Colonic mucosa (tissue), 4 donors: Measurements from ENCODE around the gene CNGA1. TPM values are rescaled to one million over a fixed set of nuclear protein-coding genes. Genes with fewer than 3 reads are reported as not detected.
A peak's percentile ranks its signal among the peaks of the same experiment; 100 is the strongest.

Source experiments
- DNase-seq: peaks from one replicate; pipeline ENCODE4 v3.0.0-alpha.2; 2020
- H3K27ac ChIP-seq: fragments of 200-600 bp; one replicate; pipeline ENCODE4 v1.8.0; 2021
- H3K27me3 ChIP-seq: fragments of 200-600 bp; one replicate; pipeline ENCODE4 v1.8.0; 2021
- H3K36me3 ChIP-seq: fragments of 200-600 bp; one replicate; pipeline ENCODE4 v1.8.0; 2021
- H3K4me1 ChIP-seq: fragments of 200-600 bp; one replicate; pipeline ENCODE4 v1.8.0; 2021; ENCODE audit warnings: mild to moderate bottlenecking
- H3K4me3 ChIP-seq: fragments of 200-600 bp; one replicate; pipeline ENCODE4 v1.8.0; 2021
- H3K9ac ChIP-seq, 2 donors: one replicate each; pipeline ENCODE4 v1.7.0; 2013; ENCODE audit warnings: control low read depth in 2 of 2, low read depth in 2 of 2, low read length in 2 of 2
- H3K9me3 ChIP-seq: fragments of 200-600 bp; one replicate; pipeline ENCODE4 v1.8.0; 2021
- intact Hi-C: fragments of 100-400 bp; cut with DNase I; formaldehyde crosslinking; loops from one replicate; pipeline ENCODE4 v1.14.1; 2022
- total RNA-seq, 2 donors: library from RNA; stranded (reverse); fragmentation: NEBNext Ultra II Directional in 1 of 2; extraction: Animal tissue kit (Norgen Biotek cat#: 25700) in 1 of 2; gene quantifications; one replicate each; pipeline ENCODE4 v1.2.1, GENCODE V29; 2021
- TF ChIP-seq, protein P1 (sequence below): fragments of 200-600 bp; IDR thresholded peaks from one replicate; pipeline ENCODE4 v1.8.0; 2022; ENCODE audit warnings: antibody characterized with exemption, mild to moderate bottlenecking
- donor health status: healthy.
- donor health status: DM: no; HTN: no; CAD: no.
- donor health status: DM: no; HTN: no; CAD: no.

Gene CNGA1
- total RNA-seq, 2 donors from 2014 or later: 2.6 to 15.9 TPM

DNA sequence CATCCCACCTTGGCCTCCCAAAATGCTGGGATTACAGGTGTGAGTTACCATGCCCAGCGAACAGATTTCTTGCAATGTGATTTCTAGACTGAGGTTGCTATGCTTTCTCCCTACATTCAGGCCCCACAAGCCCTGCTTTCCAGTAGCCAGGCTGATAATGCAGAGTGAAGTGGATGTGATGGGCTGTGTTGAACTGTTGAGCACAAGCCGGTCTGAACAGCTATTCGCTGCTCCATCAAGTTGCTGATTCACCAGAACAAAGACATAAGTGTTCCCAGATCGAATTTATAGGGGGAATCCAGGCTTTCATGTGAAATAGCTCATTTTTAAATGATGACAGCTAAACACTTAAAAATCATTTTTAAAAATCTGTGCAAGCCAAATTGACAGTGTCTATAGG is 8.0 kb upstream of the CNGA1 start:
- Histone ChIP-seq H3K9ac (no peak overlapping the region), H3K4me3 (no peak overlapping the region), H3K36me3 (peaks cover 6% of the 10 kb centered on the region), H3K9me3 (no peaks in the 10 kb centered on the region), H3K4me1 (no peaks in the 10 kb centered on the region), H3K27ac (no peak overlapping the region), H3K27me3 (no peaks in the 10 kb centered on the region)
- DNase-seq: no peak
- intact Hi-C loops: no loop called here
- TF ChIP-seq, protein P1, sequence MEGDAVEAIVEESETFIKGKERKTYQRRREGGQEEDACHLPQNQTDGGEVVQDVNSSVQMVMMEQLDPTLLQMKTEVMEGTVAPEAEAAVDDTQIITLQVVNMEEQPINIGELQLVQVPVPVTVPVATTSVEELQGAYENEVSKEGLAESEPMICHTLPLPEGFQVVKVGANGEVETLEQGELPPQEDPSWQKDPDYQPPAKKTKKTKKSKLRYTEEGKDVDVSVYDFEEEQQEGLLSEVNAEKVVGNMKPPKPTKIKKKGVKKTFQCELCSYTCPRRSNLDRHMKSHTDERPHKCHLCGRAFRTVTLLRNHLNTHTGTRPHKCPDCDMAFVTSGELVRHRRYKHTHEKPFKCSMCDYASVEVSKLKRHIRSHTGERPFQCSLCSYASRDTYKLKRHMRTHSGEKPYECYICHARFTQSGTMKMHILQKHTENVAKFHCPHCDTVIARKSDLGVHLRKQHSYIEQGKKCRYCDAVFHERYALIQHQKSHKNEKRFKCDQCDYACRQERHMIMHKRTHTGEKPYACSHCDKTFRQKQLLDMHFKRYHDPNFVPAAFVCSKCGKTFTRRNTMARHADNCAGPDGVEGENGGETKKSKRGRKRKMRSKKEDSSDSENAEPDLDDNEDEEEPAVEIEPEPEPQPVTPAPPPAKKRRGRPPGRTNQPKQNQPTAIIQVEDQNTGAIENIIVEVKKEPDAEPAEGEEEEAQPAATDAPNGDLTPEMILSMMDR: no peak

DNA sequence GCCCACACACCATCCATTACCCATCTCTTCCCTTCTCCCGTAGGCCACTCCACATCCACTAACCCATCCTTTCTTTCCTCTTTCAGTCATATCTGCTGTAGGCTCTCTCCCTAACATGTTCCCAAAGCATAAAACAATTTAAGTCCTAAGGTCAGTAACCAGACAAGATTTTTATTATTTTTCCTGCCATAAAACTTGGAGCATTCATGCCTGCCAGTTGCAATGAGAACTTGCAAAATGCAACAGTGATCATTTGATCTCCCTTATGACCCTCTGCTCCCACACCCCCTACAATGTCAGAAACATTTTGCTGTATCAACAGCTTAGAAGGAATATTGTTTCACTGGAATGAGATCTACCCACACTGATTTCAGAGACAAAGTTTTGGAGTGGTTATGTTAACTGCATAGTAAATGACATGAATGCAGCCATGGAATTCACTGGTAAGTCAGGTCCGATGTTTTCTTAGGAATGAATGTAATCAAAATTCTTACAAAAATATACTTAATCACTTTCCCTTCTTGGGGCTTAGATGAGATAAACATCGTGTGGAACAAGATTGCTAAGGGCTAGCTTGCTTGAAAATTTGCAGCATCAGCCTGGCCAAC is 5.8 kb upstream of the CNGA1 start:
- DNase-seq: peak; percentile 53
- intact Hi-C loops: no loop called here
- H3K27ac ChIP-seq: peak overlapping the region; percentile 4
- H3K9me3 ChIP-seq: no peaks in the 10 kb centered on the region
- H3K4me3 ChIP-seq: no peak overlapping the region
- H3K27me3 ChIP-seq: no peaks in the 10 kb centered on the region
- H3K9ac ChIP-seq: peak overlapping the region in 1 of 2 donors; percentile 34
- H3K36me3 ChIP-seq: peaks cover 6% of the 10 kb centered on the region
- no peaks in the 10 kb centered on the region for H3K4me1 ChIP-seq
- TF ChIP-seq, protein P1: no peak

DNA sequence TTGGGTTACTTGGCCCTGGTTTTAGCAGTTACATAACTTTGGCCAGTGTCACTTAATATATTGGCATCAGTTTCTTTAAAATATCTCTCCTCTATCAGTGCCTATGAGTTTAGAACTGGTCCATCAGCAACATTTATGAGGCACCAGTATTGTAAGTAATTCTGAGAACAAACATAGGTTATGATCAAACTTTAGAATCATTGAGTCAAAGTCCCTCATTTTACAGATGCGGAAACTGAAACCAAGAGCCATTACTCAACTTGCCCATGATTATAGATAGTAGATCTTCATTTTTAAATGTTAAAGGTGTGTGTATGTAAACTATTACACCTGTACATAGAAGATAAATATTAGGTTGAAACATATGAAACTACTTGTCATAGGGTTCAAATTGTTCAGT is 4.6 kb upstream of the CNGA1 start:
- H3K9me3 ChIP-seq: no peaks in the 10 kb centered on the region
- H3K4me1 ChIP-seq: no peaks in the 10 kb centered on the region
- no peaks in the 10 kb centered on the region for H3K27me3 ChIP-seq
- TF ChIP-seq, protein P1: no peak
- no peak overlapping the region for H3K4me3 ChIP-seq
- peaks cover 6% of the 10 kb centered on the region for H3K36me3 ChIP-seq
- intact Hi-C loops: no loop called here
- no peak overlapping the region for H3K9ac ChIP-seq
- no peak for DNase-seq
- peak overlapping the region; percentile 4 for H3K27ac ChIP-seq

DNA sequence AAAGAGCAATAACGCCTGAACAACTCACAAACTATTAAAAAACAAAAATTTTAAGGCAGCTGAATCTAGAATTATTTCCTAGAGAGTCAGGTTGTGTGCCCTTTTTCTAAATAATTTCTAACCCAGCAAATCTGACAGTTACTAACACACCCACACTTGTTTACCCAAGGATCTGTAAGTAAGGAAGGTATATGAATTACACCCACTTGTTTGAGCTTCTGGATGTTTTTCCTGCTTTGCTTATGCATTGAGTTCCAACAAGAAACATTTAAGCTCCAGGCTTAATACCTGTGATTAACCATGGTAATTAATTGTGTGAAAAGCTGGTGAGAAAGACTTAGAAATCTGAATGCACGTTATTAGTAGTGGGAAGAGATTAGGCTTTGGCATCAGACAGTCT is 1.6 kb upstream of the CNGA1 start:
- Histone ChIP-seq H3K9me3 (no peaks in the 10 kb centered on the region), H3K9ac (peak overlapping the region in 1 of 2 donors; percentile 97), H3K27ac (peak overlapping the region; percentile 88), H3K4me3 (peak overlapping the region; percentile 54), H3K27me3 (no peaks in the 10 kb centered on the region), H3K36me3 (no peaks in the 10 kb centered on the region), H3K4me1 (no peaks in the 10 kb centered on the region)
- no peak for DNase-seq
- TF ChIP-seq, protein P1: no peak
- intact Hi-C loops: no loop called here

DNA sequence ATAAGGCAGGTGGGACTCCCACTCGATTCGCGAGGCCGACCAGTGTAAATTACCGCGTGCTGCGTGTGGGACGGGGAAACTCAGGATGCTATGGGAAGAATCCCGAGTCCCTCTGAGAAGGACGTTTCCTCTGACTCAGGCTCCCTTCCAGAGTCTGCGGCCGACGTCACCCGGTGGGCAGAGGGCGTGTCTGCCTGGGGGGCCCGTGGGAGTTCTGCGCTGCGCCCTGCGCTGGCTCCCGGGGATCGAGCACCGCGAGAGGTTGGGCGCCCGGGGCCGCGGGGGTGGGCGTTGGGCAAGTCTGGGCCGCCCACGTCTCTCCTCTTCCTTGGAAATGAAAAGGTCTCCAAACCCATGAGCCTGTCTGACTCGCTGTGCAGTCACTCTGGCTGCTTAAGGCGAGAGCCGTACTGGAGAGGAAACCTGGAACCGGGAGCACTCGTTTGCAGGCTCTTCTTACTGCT is 659 bp upstream of the CNGA1 start:
- no peaks in the 10 kb centered on the region for H3K36me3 ChIP-seq
- TF ChIP-seq, protein P1: no peak
- H3K9me3 ChIP-seq: no peaks in the 10 kb centered on the region
- peak overlapping the region; percentile 82 to 97 for H3K9ac ChIP-seq
- H3K27me3 ChIP-seq: no peaks in the 10 kb centered on the region
- H3K4me3 ChIP-seq: peak overlapping the region; percentile 54
- peak overlapping the region; percentile 88 for H3K27ac ChIP-seq
- no peaks in the 10 kb centered on the region for H3K4me1 ChIP-seq
- intact Hi-C loops: no loop called here
- DNase-seq: peak; percentile 63
